Measurements from ENCODE around the gene USP30. TPM values are rescaled to one million over a fixed set of nuclear protein-coding genes. Genes with fewer than 3 reads are reported as not detected.

The USP30 gene
- total RNA-seq, 6 donors from 2014 or later, result 10.0 to 18.0 (median 15.0) TPM

- ATAC-seq (ENCODE audit: low FRiP score in 2 of 2), result peak in 1 of 2 donors; percentile 62
- DNase-seq, result no peak
Measured at GRCh38 chr12:109134186-109134917, 82.0 kb downstream of the USP30 start.

GRCh38 chr12:109137055-109137454, 84.7 kb downstream of the USP30 start:
- 79 to 87% methylated on average over 2 of the region's 2 CpGs for WGBS, 2 donors
- no peak for TF ChIP-seq CTCF (IDR thresholded peaks at IDR 0.05)
- H3K9me3 ChIP-seq, result no peaks in the 10 kb centered on the region
- no peak for DNase-seq
- H3K4me3 ChIP-seq, result no peak overlapping the region
- no peak overlapping the region for H3K27ac ChIP-seq
- no peak for ATAC-seq (ENCODE audit: low FRiP score in 2 of 2)
- no peaks in the 10 kb centered on the region for H3K36me3 ChIP-seq
- no peaks in the 10 kb centered on the region for H3K27me3 ChIP-seq
- peaks cover 0 to 4% (median 0%) of the 10 kb centered on the region in 4 donors for H3K4me1 ChIP-seq

More at GRCh38 chr12:109134186-109134917, 82.0 kb downstream of the USP30 start:
- Histone ChIP-seq H3K9me3 (no peaks in the 10 kb centered on the region), H3K4me1 (peaks cover 0 to 4% (median 0%) of the 10 kb centered on the region in 4 donors), H3K4me3 (no peak overlapping the region), H3K36me3 (no peaks in the 10 kb centered on the region), H3K27ac (peak overlapping the region in 1 of 4 donors; percentile 22), H3K27me3 (no peaks in the 10 kb centered on the region)
- TF ChIP-seq EP300 (IDR thresholded peaks at IDR 0.05), result no peak
- no peak for TF ChIP-seq POLR2AphosphoS5 (IDR thresholded peaks at IDR 0.05)
- no peak for TF ChIP-seq POLR2A (IDR thresholded peaks at IDR 0.05)
- peak; percentile 29 to 54 (median 38) for TF ChIP-seq CTCF (IDR thresholded peaks at IDR 0.05)
- WGBS, 2 donors, result 52 to 60% methylated on average over 5 to 6 of the region's 6 CpGs

Small RNAs within 50 kb of the gene (small RNA-seq; reads per million reads assigned to genes)
- gene AC190387.1 (0 reads per million in 4 donors), gene RNA5SP372 (0 reads per million in 4 donors)

Other genes with a start within 250 kb of the USP30 start
- 10 to 100 TPM; 23.9 to 66.0 (median 43.8) TPM for gene SSH1, start 195.0 kb upstream of the USP30 start, total RNA-seq
- gene DAO, start 172.5 kb upstream of the USP30 start, total RNA-seq, result not detected
- gene SVOP, start 31.5 kb upstream of the USP30 start, total RNA-seq, result not detected
- gene ALKBH2, start 40.9 kb downstream of the USP30 start, total RNA-seq, result 10 to 100 TPM in 4 of 6 donors, 1 to 10 TPM in 2; 1.9 to 16.4 (median 12.4) TPM
- gene UNG, start 45.0 kb downstream of the USP30 start, total RNA-seq, result 10 to 100 TPM in 4 of 6 donors, 1 to 10 TPM in 2; 8.2 to 27.6 (median 15.5) TPM
- gene ACACB, start 64.0 kb downstream of the USP30 start, total RNA-seq, result 100 to 1,000 TPM in 2 of 6 donors, 10 to 100 TPM in 4; 26.3 to 202 (median 36.3) TPM

Data from upper lobe of left lung (tissue), 6 donors.